Measurements from ENCODE around the gene YBX2. TPM values are rescaled to one million over a fixed set of nuclear protein-coding genes. Genes with fewer than 3 reads are reported as not detected.
A peak's percentile ranks its signal among the peaks of the same experiment; 100 is the strongest.

Gene YBX2
- total and polyA plus RNA-seq, 2 donors (not counting 3 experiments of a cell fraction or from before 2014, with no cell fraction given) = 0.15 to 0.31 TPM

DNA sequence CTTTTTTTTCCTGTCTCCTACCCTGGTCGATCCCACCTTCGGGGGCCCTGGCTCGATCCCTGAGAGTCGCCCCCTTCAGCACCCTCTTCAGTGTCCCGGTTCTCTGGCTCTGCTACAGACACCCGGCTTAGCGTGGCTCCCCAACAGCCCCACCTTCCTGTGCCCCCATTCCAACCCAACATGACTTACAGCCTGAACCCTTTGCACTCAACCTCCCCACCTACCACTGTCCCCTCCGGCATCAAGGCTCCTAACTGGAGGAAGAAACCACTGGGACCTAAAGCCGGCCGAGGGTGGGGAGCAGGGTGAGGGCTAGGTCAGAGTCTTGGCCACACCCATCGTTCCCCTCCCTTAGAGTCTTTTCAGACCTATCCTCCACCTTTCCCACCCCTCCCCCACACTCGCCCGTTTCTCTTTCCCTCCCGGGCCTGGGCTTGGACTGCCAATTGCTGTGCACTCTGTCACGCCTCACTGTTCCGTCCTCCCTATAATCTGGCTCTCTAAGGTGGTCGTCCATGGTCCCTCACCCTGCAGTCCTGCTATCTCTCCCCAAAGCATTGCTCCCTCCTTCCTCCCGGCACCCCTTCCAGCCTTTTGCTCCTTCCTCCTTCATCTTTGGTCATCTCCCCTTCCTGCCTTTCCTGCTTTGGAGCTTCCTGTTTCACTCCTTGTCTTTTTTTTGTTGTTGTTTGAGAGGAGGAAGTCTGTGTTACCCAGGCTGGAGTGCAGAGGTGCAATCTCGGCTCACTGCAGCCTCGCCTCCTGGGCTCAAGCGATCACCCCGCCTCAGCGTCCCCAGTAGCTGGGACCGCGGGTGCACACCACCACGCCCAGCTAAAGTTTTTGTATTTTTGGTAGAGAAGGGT lies 31.3 kb downstream of the YBX2 start:
- peak overlapping the region; percentile 81 for H2AFZ ChIP-seq (ENCODE audit: low read depth, low read length)
- no peak overlapping the region for H3K27ac ChIP-seq (ENCODE audit: insufficient read depth, low read depth, low read length)
- H3K9me1 ChIP-seq (replicated peaks; ENCODE audit: control insufficient read depth, extremely low read depth, insufficient read depth, low read length) = no peaks in the 10 kb centered on the region
- peaks cover 0 to 5% of the 10 kb centered on the region in 2 experiments for H3K36me3 ChIP-seq (ENCODE audit: control insufficient read depth in 2 of 2, extremely low read depth in 1 of 2, insufficient read depth in 2 of 2, low read length in 2 of 2)
- dilution Hi-C loops (cut with MboI; ENCODE audit: extremely low pct_ligation_motif_present, low sequenced_read_pairs) = no loop called here
- peak; percentile 91 for FAIRE-seq
- no peaks in the 10 kb centered on the region for H3K9me3 ChIP-seq (replicated peaks; ENCODE audit: control insufficient read depth, insufficient read depth, low read length)
- H3K9ac ChIP-seq (replicated peaks; ENCODE audit: extremely low read depth, insufficient read depth, low read length) = peak overlapping the region; percentile 11
- no peaks in the 10 kb centered on the region for H3K27me3 ChIP-seq (ENCODE audit: control insufficient read depth in 2 of 2, insufficient read depth in 2 of 2, low read length in 2 of 2)
- no peak for DNase-seq (ENCODE audit: low read depth, low spot score)
- no peaks in the 10 kb centered on the region for H4K20me1 ChIP-seq (replicated peaks; ENCODE audit: control insufficient read depth, extremely low read depth, insufficient read depth, low read length)
- BruUV-seq (replicated peaks) = no TSS peak
- peaks cover 26% of the 10 kb centered on the region for H3K4me1 ChIP-seq (ENCODE audit: control insufficient read depth, extremely low read depth, insufficient read depth, low read length)
- TF ChIP-seq, protein P1, sequence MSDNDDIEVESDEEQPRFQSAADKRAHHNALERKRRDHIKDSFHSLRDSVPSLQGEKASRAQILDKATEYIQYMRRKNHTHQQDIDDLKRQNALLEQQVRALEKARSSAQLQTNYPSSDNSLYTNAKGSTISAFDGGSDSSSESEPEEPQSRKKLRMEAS (IDR thresholded peaks at IDR 0.05; ENCODE audit: insufficient read depth, insufficient read length) = no peak
- no peak for TF ChIP-seq POLR2A (IDR thresholded peaks at IDR 0.05; ENCODE audit: low read depth, low read length)
- no peak for TF ChIP-seq FOS (IDR thresholded peaks at IDR 0.05; ENCODE audit: borderline replicate concordance, insufficient read depth, low read length)
- TF ChIP-seq, protein P2, sequence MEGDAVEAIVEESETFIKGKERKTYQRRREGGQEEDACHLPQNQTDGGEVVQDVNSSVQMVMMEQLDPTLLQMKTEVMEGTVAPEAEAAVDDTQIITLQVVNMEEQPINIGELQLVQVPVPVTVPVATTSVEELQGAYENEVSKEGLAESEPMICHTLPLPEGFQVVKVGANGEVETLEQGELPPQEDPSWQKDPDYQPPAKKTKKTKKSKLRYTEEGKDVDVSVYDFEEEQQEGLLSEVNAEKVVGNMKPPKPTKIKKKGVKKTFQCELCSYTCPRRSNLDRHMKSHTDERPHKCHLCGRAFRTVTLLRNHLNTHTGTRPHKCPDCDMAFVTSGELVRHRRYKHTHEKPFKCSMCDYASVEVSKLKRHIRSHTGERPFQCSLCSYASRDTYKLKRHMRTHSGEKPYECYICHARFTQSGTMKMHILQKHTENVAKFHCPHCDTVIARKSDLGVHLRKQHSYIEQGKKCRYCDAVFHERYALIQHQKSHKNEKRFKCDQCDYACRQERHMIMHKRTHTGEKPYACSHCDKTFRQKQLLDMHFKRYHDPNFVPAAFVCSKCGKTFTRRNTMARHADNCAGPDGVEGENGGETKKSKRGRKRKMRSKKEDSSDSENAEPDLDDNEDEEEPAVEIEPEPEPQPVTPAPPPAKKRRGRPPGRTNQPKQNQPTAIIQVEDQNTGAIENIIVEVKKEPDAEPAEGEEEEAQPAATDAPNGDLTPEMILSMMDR (IDR thresholded peaks at IDR 0.05; ENCODE audit: extremely low read depth in 1 of 2, insufficient read depth in 1 of 2, low read depth in 1 of 2, low read length in 2 of 2) = no peak
- no peak for TF ChIP-seq JUN (IDR thresholded peaks at IDR 0.05; ENCODE audit: borderline replicate concordance, insufficient read depth, insufficient read length, low read depth)
- TF ChIP-seq EZH2 (IDR thresholded peaks at IDR 0.05; ENCODE audit: borderline replicate concordance, low read depth, low read length, severe bottlenecking) = no peak
- TF ChIP-seq POLR2AphosphoS5 (IDR thresholded peaks at IDR 0.05; ENCODE audit: insufficient read depth, low read depth, low read length) = no peak
- TF ChIP-seq MYC (IDR thresholded peaks at IDR 0.05; ENCODE audit: low read depth, low read length) = no peak
- no peak for TF ChIP-seq GATA2 (IDR thresholded peaks at IDR 0.05; ENCODE audit: insufficient read depth, insufficient read length, low read depth, low read length)
- H3K79me2 ChIP-seq (ENCODE audit: control insufficient read depth, insufficient read depth, low read length) = no peaks in the 10 kb centered on the region
- H3K4me3 ChIP-seq (replicated peaks in 1 of 3; ENCODE audit: insufficient read depth in 1 of 3, low read depth in 1 of 3, low read length in 3 of 3) = peak overlapping the region; percentile 18 to 35 (median 22)
- intact Hi-C loops (cut with micrococcal nuclease) = no loop called here
- POLR2A ChIA-PET = interaction anchor here (0.6 kb wide), 1 partner anchor 667 kb away, joined by 9 read pairs; no protein-coding TSS in a partner anchor
- H3K4me2 ChIP-seq (ENCODE audit: insufficient read depth, low read length) = peak overlapping the region; percentile 2
- CTCF ChIA-PET = interaction anchor here (0.6 to 1.5 kb wide), 3 partner anchors 13 to 33 kb away, joined by 3 to 4 read pairs (median 3); partner anchors contain the start of gene SLC2A4

Measured in endothelial cell of umbilical vein (primary cell).